Kidney (tissue), 14 donors: ENCODE results near the gene ISYNA1. TPM values are rescaled to one million over a fixed set of nuclear protein-coding genes. Genes with fewer than 3 reads are reported as not detected.

Experiments
- DNase-seq, 5 donors: peaks; one replicate each; pipeline ENCODE4 v3.0.0-alpha.2; 2013 to 2020
- FAIRE-seq: peaks from 2 replicates; lab custom pipeline; 2012; peaks lifted over from hg19 to GRCh38; lab: Jason Lieb, UNC
- H3K27ac ChIP-seq, 2 donors: one replicate each; pipeline ENCODE4 v1.7.0; 2013; ENCODE audit warnings: low read depth in 2 of 2, low read length in 2 of 2, inconsistent platforms in 1 of 2
- H3K27me3 ChIP-seq: one replicate; pipeline ENCODE4 v1.7.1; 2013; ENCODE audit warnings: low read length, inconsistent platforms; ENCODE audit not compliant: control insufficient read depth, insufficient read depth
- H3K36me3 ChIP-seq, 3 donors: one replicate each; pipeline versions ENCODE4 v1.7.0 to v1.7.1; 2013; ENCODE audit warnings: low read length in 3 of 3, control low read depth in 1 of 3, inconsistent platforms in 1 of 3; ENCODE audit not compliant: insufficient read depth in 3 of 3, control insufficient read depth in 2 of 3
- H3K4me1 ChIP-seq, 3 donors: one replicate each; pipeline versions ENCODE4 v1.7.0 to v1.7.1; 2013; ENCODE audit warnings: low read length in 3 of 3, inconsistent platforms in 1 of 3, low read depth in 1 of 3; ENCODE audit not compliant: control insufficient read depth in 2 of 3, insufficient read depth in 2 of 3
- H3K4me3 ChIP-seq, 3 donors: one replicate each; pipeline versions ENCODE4 v1.7.0 to v1.8.1; 2013; ENCODE audit warnings: low read length in 3 of 3, control low read depth in 1 of 3, inconsistent platforms in 1 of 3
- H3K9ac ChIP-seq, 3 donors: one replicate each; pipeline versions ENCODE4 v1.7.0 to v1.7.1; 2013; ENCODE audit warnings: low read length in 3 of 3, control low read depth in 1 of 3, inconsistent platforms in 1 of 3
- H3K9me3 ChIP-seq, 3 donors: one replicate each; pipeline versions ENCODE4 v1.7.0 to v1.7.1; 2013; ENCODE audit warnings: low read length in 3 of 3, control low read depth in 1 of 3, inconsistent platforms in 1 of 3; ENCODE audit not compliant: control insufficient read depth in 2 of 3, insufficient read depth in 1 of 3
- intact Hi-C: fragments of 100-400 bp; cut with DNase I; formaldehyde crosslinking; loops from one replicate; pipeline ENCODE4 v1.11.1; 2022
- polyA plus RNA-seq: library from polyadenylated mRNA; stranded (reverse); fragments of 350-450 nt; fragmentation: Illumina TruSeq; extraction: RNeasy Lipid Tissue Mini Kit (QIAGEN cat#74804); gene quantifications from one replicate; pipeline ENCODE4 v1.2.3, GENCODE V29; 2014; ENCODE audit warnings: low read depth, low replicate concordance; ENCODE audit not compliant: insufficient read depth
- total RNA-seq: library from RNA; stranded (reverse); fragmentation: NEBNext Ultra II Directional; extraction: Animal tissue kit (Norgen Biotek cat#: 25700); gene quantifications from one replicate; pipeline ENCODE4 v1.2.1, GENCODE V29; 2021
- TF ChIP-seq, protein P1 (sequence below): IDR thresholded peaks from 3 replicates; pipeline ENCODE4 v1.5.1; 2012; ENCODE audit warnings: mild to moderate bottlenecking, moderate library complexity, borderline replicate concordance; ENCODE audit not compliant: insufficient read depth; ENCODE audit errors: extremely low read depth
- donor health status: control.
- donor health status: control.
- donor health status: control.
- donor health status: control.
- donor health status: control.
- donor health status: DM: yes; HTN: yes; CAD: no.
- donor health status: Normal renal cell carcinoma (clear cell type).

ISYNA1 gene
- total and polyA plus RNA-seq, 2 donors from 2014 or later, result 68.6 to 101 TPM

DNA sequence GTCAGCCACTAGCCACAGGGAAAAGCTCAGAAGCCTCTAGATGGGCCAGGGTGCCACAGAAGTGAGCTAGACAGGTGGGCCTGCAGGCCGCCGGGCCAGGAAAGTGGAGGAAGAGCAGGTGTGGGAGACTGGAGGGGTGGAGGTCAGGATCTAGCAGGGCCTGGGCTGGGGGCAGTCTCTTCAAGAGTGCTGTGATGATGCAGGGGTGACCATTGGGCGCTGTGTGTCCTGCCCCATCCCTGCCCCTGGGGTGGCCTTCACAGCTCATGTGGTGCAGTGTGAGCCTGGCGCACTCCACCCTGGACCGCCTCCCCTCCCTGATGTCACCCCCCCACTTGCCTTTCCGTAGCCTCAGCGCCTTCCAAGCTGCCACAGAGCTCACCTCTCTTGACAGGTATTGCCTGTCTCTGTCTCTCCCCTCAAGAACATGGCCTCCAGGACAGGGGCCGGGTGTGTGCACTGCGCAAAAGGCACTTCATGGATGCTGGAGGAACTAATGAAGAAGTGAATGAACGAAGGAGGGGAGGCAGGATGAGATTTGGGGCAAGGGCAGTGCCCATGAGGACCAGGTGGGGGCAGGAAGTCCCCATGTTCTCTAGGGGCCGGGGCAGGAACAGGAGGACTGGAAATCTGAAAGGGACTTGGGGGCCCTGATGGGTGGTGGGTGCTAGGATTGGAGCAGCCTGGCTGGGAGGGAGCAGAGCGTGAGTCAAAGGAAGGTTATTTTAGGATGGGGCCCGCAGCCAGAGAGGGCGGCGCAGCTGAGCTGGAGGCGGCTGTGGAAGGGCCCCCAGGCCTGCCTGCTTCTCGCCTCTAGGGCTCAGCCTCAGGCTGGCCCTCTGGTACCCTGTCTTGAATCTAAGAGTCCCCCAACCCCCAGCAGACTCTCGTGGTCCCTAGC, 12.2 kb downstream of the ISYNA1 start:
- Histone ChIP-seq H3K27me3 (no peaks in the 10 kb centered on the region), H3K4me3 (no peak overlapping the region), H3K9ac (no peak overlapping the region), H3K36me3 (no peaks in the 10 kb centered on the region), H3K4me1 (peaks cover 0 to 16% (median 0%) of the 10 kb centered on the region in 3 donors), H3K27ac (no peak overlapping the region), H3K9me3 (no peaks in the 10 kb centered on the region)
- TF ChIP-seq, protein P1, sequence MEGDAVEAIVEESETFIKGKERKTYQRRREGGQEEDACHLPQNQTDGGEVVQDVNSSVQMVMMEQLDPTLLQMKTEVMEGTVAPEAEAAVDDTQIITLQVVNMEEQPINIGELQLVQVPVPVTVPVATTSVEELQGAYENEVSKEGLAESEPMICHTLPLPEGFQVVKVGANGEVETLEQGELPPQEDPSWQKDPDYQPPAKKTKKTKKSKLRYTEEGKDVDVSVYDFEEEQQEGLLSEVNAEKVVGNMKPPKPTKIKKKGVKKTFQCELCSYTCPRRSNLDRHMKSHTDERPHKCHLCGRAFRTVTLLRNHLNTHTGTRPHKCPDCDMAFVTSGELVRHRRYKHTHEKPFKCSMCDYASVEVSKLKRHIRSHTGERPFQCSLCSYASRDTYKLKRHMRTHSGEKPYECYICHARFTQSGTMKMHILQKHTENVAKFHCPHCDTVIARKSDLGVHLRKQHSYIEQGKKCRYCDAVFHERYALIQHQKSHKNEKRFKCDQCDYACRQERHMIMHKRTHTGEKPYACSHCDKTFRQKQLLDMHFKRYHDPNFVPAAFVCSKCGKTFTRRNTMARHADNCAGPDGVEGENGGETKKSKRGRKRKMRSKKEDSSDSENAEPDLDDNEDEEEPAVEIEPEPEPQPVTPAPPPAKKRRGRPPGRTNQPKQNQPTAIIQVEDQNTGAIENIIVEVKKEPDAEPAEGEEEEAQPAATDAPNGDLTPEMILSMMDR, result no peak
- intact Hi-C loops, result no loop called here
- no peak for DNase-seq
- FAIRE-seq, result no peak

DNA sequence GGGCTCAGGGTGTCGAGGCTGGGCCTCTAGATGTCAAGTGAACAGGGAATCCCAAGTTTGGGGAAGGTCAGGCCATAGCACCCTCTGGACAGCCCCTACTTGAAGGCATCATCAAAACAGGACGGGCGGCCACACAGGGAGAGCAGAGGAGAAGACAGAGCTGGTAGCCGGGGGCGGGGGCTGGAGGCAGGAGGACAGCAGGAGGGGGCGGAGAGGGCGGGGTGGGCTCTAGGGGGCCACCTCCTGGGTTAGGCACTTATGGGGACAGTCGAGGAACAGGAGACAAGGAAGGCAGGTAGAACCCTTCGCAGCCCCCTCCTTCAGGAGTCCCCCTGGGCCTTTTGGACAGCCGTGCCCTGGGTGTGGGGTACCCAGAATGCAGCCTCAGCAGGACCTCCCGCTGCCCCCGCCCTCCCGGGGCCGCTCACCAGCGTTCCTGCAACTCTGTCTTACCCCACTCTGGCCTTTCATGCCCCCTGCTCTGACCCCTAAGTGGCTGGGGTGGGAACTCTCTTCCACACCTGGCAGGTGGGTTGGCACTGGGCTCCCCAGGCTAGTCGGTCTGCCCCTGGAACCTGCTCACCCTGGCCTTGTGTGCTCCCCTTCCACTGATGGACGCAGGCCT, 12.9 kb downstream of the ISYNA1 start:
- Histone ChIP-seq H3K4me1 (peaks cover 0 to 17% (median 0%) of the 10 kb centered on the region in 3 donors), H3K27ac (no peak overlapping the region), H3K27me3 (no peaks in the 10 kb centered on the region), H3K9ac (no peak overlapping the region), H3K36me3 (no peaks in the 10 kb centered on the region), H3K9me3 (no peaks in the 10 kb centered on the region), H3K4me3 (no peak overlapping the region)
- no peak for FAIRE-seq
- intact Hi-C loops, result no loop called here
- TF ChIP-seq, protein P1, result no peak
- no peak for DNase-seq

DNA sequence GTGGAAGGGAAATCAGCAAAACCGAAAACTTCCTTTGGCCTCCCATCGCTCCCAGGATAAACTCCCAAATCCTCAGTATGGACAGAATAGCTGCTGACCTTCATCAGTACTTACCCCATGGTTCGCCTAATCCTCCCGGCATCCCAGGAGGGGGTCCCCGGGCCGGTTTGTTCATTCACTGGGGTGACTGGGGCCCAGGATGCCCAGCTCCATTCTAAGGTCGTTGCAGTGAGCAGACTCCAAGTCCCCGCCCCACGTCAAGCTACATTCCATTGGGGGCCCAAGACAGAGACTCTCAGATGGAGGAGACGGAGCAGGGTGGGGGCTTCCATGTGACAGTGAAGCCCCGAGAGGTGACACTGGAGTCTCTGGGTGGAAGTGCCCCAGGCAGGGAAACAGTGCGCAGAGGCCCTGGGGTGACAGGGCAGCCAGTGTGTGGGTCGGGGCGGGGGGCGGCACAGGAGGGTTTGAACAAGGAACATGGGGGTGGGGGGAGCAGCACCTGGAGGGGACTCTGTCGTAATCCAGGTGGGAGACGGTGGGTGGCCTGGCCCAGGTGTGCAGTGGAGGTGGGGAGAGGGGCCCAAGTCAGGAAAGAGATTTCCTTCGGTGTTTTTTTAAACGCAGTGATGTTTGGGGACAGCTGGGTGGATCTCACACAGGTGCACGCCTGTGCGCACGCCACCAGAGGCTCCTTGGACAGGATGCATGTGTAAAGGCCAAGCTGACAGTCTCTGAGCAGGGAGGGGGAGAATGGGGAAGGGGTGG, 13.6 kb downstream of the ISYNA1 start:
- peaks cover 0 to 13% (median 0%) of the 10 kb centered on the region in 3 donors for H3K4me1 ChIP-seq
- FAIRE-seq, result no peak

More for the DNA sequence above, 13.6 kb downstream of the ISYNA1 start:
- Histone ChIP-seq H3K36me3 (no peaks in the 10 kb centered on the region), H3K27ac (no peak overlapping the region), H3K9ac (no peak overlapping the region), H3K4me3 (no peak overlapping the region), H3K27me3 (no peaks in the 10 kb centered on the region), H3K9me3 (no peaks in the 10 kb centered on the region)
- intact Hi-C loops, result no loop called here
- TF ChIP-seq, protein P1, result no peak
- no peak for DNase-seq
